SU-DHL-6 (cell line): ENCODE data around the gene VRK3.

Experiments
- H2AFZ ChIP-seq: fragments of 200-600 bp; sonication (generic); 2 replicates; pipeline ENCODE4 v1.6.1; 2014; ENCODE audit warnings: low read depth, mild to moderate bottlenecking, moderate library complexity, mixed read lengths, antibody characterized with exemption, low read length; ENCODE audit not compliant: severe bottlenecking
- H3F3A ChIP-seq: fragments of 200-600 bp; shearing (Covaris generic); 2 replicates; pipeline ENCODE4 v1.6.0; 2016; ENCODE audit warnings: antibody characterized with exemption, mild to moderate bottlenecking; ENCODE audit not compliant: insufficient read depth
- H3K27ac ChIP-seq: fragments of 200-600 bp; sonication (generic); 2 replicates; pipeline ENCODE4 v1.5.1; 2016; ENCODE audit warnings: low read depth, mild to moderate bottlenecking, low read length, moderate library complexity, mixed read lengths
- H3K27me3 ChIP-seq: fragments of 200-600 bp; sonication (generic), shearing (Covaris generic); 2 replicates; pipeline ENCODE4 v1.6.0; 2014; ENCODE audit warnings: mild to moderate bottlenecking, low read length
- H3K36me3 ChIP-seq: fragments of 200-600 bp; sonication (generic); 2 replicates; pipeline ENCODE4 v1.6.1; 2014; ENCODE audit warnings: mild to moderate bottlenecking, low read length, mixed read lengths
- H3K4me2 ChIP-seq: fragments of 300-600, 200-600 bp; shearing (Covaris generic), sonication (generic); 2 replicates; pipeline ENCODE4 v1.6.0; 2014; ENCODE audit warnings: low read length, low read depth, mild to moderate bottlenecking; ENCODE audit not compliant: poor library complexity, severe bottlenecking
- H3K4me3 ChIP-seq: fragments of 200-600 bp; sonication (generic); 2 replicates; pipeline ENCODE4 v1.5.1; 2014; ENCODE audit warnings: antibody characterized with exemption, low read length, mild to moderate bottlenecking, mixed read lengths; ENCODE audit not compliant: insufficient read depth, poor library complexity, severe bottlenecking
- H3K79me2 ChIP-seq: fragments of 200-600 bp; sonication (generic); 2 replicates; pipeline ENCODE4 v1.6.1; 2014; ENCODE audit warnings: mild to moderate bottlenecking, low read length, moderate library complexity; ENCODE audit not compliant: insufficient read depth
- H3K9ac ChIP-seq: fragments of 200-600 bp; sonication (generic); 2 replicates; pipeline ENCODE4 v1.7.0; 2014; ENCODE audit warnings: mild to moderate bottlenecking, low read length
- H3K9me2 ChIP-seq: fragments of 200-600 bp; sonication (generic); replicated peaks from 2 replicates; pipeline ENCODE4 v1.6.1; 2014; ENCODE audit warnings: low read length; ENCODE audit not compliant: insufficient read depth
- H3K9me3 ChIP-seq: fragments of 200-600 bp; sonication (generic); 2 replicates; pipeline ENCODE4 v1.6.1; 2014; ENCODE audit warnings: low read length, mixed read lengths; ENCODE audit not compliant: insufficient read depth
- H4K20me1 ChIP-seq: fragments of 200-600 bp; sonication (generic); 2 replicates; pipeline ENCODE4 v1.6.1; 2014; ENCODE audit warnings: low read depth, mild to moderate bottlenecking, antibody characterized with exemption, low read length, moderate library complexity, mixed read lengths
- EZH2phosphoT487 ChIP-seq: fragments of 200-600 bp; sonication (generic), shearing (Covaris generic); conservative IDR thresholded peaks from 2 replicates; pipeline ENCODE4 v1.6.1; 2018; ENCODE audit warnings: mild to moderate bottlenecking, antibody characterized with exemption, low read length, moderate library complexity, mixed read lengths
- TF ChIP-seq, protein P1 (sequence below): fragments of 200-600 bp; sonication (generic); IDR thresholded peaks from one replicate; pipeline ENCODE4 v1.5.1; 2017; ENCODE audit warnings: antibody characterized with exemption, mild to moderate bottlenecking, low read length, moderate library complexity; ENCODE audit not compliant: insufficient read depth, poor library complexity, severe bottlenecking

The VRK3 gene

DNA sequence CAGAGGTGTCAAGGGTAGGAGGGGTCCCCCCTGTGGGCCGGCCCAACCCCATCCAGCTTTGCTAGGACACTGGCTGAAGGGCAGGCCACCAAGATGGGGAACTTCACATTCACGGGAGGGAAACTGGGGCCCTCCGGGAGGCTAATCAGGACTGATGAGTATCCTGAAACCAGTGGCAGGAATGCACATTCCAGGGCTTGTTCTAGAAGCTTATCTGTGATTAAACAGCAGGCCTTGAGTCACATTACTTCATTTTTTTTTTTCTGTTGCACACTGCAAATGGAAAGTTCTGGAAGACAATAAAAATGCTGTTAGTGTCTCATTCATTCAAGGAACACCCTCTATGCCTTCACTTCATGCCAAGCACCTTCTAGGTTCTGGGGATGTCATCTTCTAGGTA, 48.7 kb downstream of the VRK3 start:
- Histone ChIP-seq H3K4me2 (no peak overlapping the region), H3K27me3 (no peaks in the 10 kb centered on the region), H3K79me2 (no peaks in the 10 kb centered on the region), H2AFZ (no peak overlapping the region), H3K4me3 (no peak overlapping the region), H3K9me2 (no peaks in the 10 kb centered on the region), H3K27ac (no peak overlapping the region), H3K9me3 (no peaks in the 10 kb centered on the region), H4K20me1 (no peaks in the 10 kb centered on the region), H3K36me3 (no peaks in the 10 kb centered on the region), H3K9ac (no peak overlapping the region), H3F3A (no peaks in the 10 kb centered on the region)
- TF ChIP-seq, protein P1, sequence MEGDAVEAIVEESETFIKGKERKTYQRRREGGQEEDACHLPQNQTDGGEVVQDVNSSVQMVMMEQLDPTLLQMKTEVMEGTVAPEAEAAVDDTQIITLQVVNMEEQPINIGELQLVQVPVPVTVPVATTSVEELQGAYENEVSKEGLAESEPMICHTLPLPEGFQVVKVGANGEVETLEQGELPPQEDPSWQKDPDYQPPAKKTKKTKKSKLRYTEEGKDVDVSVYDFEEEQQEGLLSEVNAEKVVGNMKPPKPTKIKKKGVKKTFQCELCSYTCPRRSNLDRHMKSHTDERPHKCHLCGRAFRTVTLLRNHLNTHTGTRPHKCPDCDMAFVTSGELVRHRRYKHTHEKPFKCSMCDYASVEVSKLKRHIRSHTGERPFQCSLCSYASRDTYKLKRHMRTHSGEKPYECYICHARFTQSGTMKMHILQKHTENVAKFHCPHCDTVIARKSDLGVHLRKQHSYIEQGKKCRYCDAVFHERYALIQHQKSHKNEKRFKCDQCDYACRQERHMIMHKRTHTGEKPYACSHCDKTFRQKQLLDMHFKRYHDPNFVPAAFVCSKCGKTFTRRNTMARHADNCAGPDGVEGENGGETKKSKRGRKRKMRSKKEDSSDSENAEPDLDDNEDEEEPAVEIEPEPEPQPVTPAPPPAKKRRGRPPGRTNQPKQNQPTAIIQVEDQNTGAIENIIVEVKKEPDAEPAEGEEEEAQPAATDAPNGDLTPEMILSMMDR = no peak
- no peak for TF ChIP-seq EZH2phosphoT487

DNA sequence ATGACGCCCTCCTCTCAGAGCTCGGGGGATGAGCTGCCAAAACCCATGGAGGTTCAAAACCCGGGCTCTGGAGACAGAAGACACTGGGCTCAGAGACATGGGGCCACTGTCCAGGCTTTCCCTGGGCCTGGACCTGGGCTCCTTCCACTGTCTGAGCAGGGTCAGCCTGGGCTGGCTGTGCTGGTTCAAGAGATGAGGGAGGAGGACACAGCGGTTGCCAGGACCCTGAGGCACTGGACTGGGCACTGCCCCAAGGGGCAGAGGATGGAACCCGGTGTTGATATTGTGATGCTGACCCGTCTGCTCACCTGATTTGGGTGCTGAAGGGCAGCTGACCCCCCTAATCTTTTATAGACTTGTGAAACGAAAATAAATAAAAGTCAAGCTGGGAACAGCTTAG, 50.1 kb downstream of the VRK3 start:
- Histone ChIP-seq H3K36me3 (no peaks in the 10 kb centered on the region), H3F3A (no peaks in the 10 kb centered on the region), H3K27ac (no peak overlapping the region), H4K20me1 (no peaks in the 10 kb centered on the region), H3K27me3 (no peaks in the 10 kb centered on the region), H3K9me2 (no peaks in the 10 kb centered on the region), H3K4me2 (no peak overlapping the region), H3K9me3 (no peaks in the 10 kb centered on the region), H3K79me2 (no peaks in the 10 kb centered on the region), H2AFZ (no peak overlapping the region), H3K9ac (no peak overlapping the region), H3K4me3 (no peak overlapping the region)
- TF ChIP-seq EZH2phosphoT487 = no peak
- TF ChIP-seq, protein P1 = no peak

DNA sequence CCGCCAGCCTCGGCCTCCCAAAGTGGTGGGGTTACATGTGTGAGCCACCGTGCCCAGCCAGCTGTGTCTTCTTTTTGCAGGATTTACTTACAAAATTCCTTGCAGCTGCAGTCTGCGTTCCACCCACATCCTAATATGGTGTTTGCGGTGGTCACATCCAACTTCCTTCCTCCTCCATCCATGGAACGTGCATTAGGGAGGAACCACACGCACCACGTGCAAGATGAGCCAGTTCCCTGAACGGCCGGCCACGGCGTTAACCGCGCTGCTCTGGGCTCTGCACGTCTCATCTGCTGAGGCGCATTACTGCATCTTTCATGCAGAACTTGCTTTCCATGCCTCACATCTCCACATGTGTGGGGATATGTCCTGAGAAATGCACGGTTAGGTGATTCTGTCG, 51.2 kb downstream of the VRK3 start:
- TF ChIP-seq, protein P1 = no peak
- no peak for TF ChIP-seq EZH2phosphoT487
- H3K27me3 ChIP-seq = no peaks in the 10 kb centered on the region
- no peaks in the 10 kb centered on the region for H4K20me1 ChIP-seq
- H3K36me3 ChIP-seq = no peaks in the 10 kb centered on the region
- H3F3A ChIP-seq = no peaks in the 10 kb centered on the region
- H2AFZ ChIP-seq = no peak overlapping the region
- no peaks in the 10 kb centered on the region for H3K9me2 ChIP-seq
- H3K4me3 ChIP-seq = no peak overlapping the region
- H3K9me3 ChIP-seq = no peaks in the 10 kb centered on the region
- H3K79me2 ChIP-seq = no peaks in the 10 kb centered on the region
- H3K27ac ChIP-seq = no peak overlapping the region
- no peak overlapping the region for H3K9ac ChIP-seq
- H3K4me2 ChIP-seq = no peak overlapping the region

DNA sequence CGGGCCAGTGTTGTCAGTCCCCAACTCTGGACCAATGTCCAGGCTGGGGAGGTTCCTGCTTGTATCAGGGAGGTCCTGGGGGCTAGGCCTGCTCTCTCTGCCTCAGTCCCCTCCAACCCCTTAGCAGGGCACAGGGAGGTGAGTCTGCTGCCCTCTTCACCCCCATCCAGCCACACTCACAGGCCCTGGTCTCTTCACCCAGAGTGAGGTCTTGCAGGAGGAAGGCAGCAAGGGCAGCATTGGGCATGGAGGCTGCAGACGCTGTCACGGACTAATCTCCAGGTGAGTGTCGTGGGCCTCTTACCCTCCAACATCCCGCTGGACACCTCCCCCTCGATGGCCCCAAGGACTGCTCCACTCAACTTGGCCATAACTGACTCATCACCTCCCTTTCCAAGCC, 52.3 kb downstream of the VRK3 start:
- Histone ChIP-seq H3K79me2 (no peaks in the 10 kb centered on the region), H3K9ac (no peak overlapping the region), H3K9me3 (no peaks in the 10 kb centered on the region), H3K27me3 (no peaks in the 10 kb centered on the region), H3F3A (no peaks in the 10 kb centered on the region), H3K27ac (no peak overlapping the region), H3K4me2 (no peak overlapping the region), H4K20me1 (no peaks in the 10 kb centered on the region), H2AFZ (no peak overlapping the region), H3K36me3 (no peaks in the 10 kb centered on the region), H3K9me2 (no peaks in the 10 kb centered on the region), H3K4me3 (no peak overlapping the region)
- TF ChIP-seq EZH2phosphoT487 = no peak
- TF ChIP-seq, protein P1 = no peak
